GM12865 (cell line): ENCODE results near the gene FGF14.

Experiments
- DNase-seq: peaks from one replicate; pipeline ENCODE4 v3.0.0; 2010; ENCODE audit warnings: low read depth
- H3K4me3 ChIP-seq: 2 replicates; pipeline ENCODE4 v1.5.1; 2011; ENCODE audit warnings: mild to moderate bottlenecking, low read depth, low read length, control low read depth
- TF ChIP-seq, protein P1 (sequence below): IDR thresholded peaks from 2 replicates; pipeline ENCODE4 v1.5.1; 2011; ENCODE audit warnings: low read length, control low read depth, low read depth, inconsistent platforms; ENCODE audit not compliant: insufficient read depth; ENCODE audit errors: missing control alignments

Gene FGF14

DNA sequence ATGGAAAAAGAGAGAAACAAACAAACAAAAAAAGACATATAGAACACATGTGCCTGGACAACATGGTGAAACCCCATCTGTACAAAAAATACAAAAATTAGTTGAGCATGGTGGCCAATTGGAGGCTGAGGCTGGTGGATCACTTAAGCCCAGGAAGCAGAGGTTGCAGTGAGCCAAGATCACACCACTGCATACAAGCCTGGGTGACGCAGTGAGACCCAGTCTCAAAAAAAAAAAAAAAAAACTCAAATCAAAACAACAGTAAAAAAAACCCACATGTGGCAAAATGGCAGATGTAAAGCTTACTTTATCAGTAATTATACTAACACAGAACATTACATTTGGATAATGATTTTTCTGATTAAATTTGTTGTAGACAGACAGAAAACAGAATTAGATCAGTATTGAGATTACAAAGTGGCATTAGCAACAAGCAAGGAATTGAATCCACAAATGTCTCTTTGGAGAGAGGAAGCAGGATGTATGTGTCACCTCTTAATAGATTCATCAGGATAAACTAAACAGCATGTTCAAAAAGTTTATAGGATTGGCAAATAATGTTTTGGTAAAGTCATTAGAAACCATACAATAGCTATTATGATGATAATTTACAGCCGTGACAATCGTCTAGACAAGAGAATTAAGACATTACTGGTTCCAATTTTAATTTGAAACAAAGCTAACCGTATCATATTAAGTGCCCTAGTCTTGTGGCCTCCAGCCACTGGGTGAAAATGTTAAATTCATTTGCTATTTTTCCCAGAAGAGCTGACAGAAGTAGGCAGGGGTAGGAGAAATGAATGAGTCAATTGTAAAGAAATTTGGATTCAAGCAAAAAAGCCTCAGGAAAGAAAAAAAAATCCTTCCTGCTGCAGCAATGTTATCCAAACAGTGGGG is 206.0 kb downstream of the FGF14 start:
- no peak for DNase-seq
- TF ChIP-seq, protein P1, sequence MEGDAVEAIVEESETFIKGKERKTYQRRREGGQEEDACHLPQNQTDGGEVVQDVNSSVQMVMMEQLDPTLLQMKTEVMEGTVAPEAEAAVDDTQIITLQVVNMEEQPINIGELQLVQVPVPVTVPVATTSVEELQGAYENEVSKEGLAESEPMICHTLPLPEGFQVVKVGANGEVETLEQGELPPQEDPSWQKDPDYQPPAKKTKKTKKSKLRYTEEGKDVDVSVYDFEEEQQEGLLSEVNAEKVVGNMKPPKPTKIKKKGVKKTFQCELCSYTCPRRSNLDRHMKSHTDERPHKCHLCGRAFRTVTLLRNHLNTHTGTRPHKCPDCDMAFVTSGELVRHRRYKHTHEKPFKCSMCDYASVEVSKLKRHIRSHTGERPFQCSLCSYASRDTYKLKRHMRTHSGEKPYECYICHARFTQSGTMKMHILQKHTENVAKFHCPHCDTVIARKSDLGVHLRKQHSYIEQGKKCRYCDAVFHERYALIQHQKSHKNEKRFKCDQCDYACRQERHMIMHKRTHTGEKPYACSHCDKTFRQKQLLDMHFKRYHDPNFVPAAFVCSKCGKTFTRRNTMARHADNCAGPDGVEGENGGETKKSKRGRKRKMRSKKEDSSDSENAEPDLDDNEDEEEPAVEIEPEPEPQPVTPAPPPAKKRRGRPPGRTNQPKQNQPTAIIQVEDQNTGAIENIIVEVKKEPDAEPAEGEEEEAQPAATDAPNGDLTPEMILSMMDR: no peak
- H3K4me3 ChIP-seq: no peak overlapping the region

DNA sequence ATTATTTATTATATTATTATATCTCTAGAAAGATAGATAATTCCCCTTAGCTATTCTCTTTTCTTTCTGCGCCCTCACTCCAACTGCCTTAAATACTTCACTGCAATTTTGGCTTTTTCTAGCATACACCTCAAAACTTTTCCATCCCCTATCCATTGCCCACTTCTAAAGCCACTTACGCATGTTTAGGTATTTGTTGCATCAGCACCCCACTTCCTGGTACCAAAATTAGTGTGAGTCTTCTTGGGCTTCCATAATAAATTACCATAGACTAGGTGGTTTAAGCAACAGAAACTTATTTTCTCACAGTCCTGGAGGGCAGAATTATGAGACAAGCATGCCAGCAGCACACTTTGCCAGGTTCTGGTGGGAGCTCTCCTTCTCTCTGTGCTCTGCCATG is 209.0 kb downstream of the FGF14 start:
- H3K4me3 ChIP-seq: no peak overlapping the region
- TF ChIP-seq, protein P1: no peak
- DNase-seq: no peak

DNA sequence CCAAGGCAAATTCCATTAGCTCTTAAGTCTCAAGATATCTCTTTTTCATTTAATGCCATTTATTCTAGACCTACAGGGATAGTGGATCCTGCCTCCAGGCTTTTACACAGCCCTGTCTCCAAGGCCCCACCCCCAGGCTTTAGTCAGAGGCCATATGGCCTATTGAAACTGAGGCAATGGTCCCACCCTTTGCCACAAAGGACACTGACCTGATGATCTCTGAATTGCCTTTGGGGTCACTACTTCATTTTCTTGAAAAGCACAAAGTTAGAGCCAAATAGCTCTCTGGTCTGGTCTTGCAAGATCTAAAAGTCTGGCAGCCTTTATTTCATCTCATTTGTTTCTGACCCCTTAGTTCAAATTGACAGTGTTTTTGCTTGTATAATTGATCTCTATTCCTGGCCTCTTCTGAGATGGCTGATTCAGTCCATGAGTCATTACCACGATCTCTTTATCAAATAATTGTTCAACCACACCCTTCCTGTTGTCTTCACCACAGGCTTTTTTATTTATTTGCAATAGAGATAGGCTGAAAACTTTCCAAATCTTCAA is 209.8 kb downstream of the FGF14 start:
- TF ChIP-seq, protein P1: no peak
- H3K4me3 ChIP-seq: no peak overlapping the region
- no peak for DNase-seq

GRCh38 chr13:102190930-102191329 is 210.9 kb downstream of the FGF14 start:
- TF ChIP-seq, protein P1: no peak
- DNase-seq: no peak
- no peak overlapping the region for H3K4me3 ChIP-seq

DNA sequence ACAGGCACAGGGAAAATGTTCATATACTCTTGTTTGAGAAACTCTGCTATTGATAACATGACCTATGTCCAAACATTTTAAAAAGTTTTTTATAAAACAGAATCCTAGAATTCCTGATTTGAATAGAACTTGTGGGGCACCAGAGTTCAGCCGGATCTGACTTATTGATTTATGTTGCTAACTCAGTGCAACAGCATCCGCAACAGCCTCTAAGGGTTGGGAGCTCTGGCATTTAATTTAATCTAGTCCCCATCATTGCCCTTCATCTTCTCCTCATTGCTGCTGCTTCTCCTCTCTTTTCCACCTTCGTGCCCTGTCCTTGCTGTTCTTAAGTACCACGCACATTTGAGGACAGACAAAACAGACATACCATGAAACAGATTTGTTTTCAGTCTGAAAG is 214.5 kb downstream of the FGF14 start:
- TF ChIP-seq, protein P1: no peak
- DNase-seq: no peak
- H3K4me3 ChIP-seq: no peak overlapping the region

GRCh38 chr13:102185375-102185984 is 216.4 kb downstream of the FGF14 start:
- TF ChIP-seq, protein P1: no peak
- no peak overlapping the region for H3K4me3 ChIP-seq
- no peak for DNase-seq
